H1 (cell line): ENCODE measurements around the gene CAP1. TPM values are rescaled to one million over a fixed set of nuclear protein-coding genes. Genes with fewer than 3 reads are reported as not detected.

Source experiments
- CTCF ChIA-PET: fragments of 300-600 bp; sonication (Branson Sonifier 250); formaldehyde crosslinking; loops from one replicate; lab custom pipeline; 2021; ENCODE audit not compliant: partially characterized antibody; lab: Charles Lee
- POLR2A ChIA-PET: fragments of 300-600 bp; sonication (Branson Sonifier 250); formaldehyde crosslinking; loops from one replicate; lab custom pipeline; 2021; ENCODE audit warnings: inconsistent platforms; ENCODE audit not compliant: partially characterized antibody; lab: Charles Lee
- DNase-seq, 2 experiments: peaks; one replicate each; pipeline versions ENCODE4 v3.0.0 to v3.0.0-alpha.2; 2010 to 2022; ENCODE audit warnings: low spot score in 2 of 2, low read depth in 1 of 2, mixed read lengths in 1 of 2
- FAIRE-seq: peaks from 2 replicates; lab custom pipeline; 2011; peaks lifted over from hg19 to GRCh38; lab: Jason Lieb, UNC
- H2AFZ ChIP-seq: 2 replicates; pipeline ENCODE4 v1.8.1; 2012; ENCODE audit warnings: low read length, inconsistent platforms
- H2AK5ac ChIP-seq: 2 replicates; pipeline ENCODE4 v1.6.1; 2013; ENCODE audit warnings: low read depth, low read length
- H2BK120ac ChIP-seq: replicated peaks from 2 replicates; pipeline ENCODE3; 2013; ENCODE audit warnings: low read depth, low read length, inconsistent platforms
- H2BK12ac ChIP-seq: 2 replicates; pipeline ENCODE4 v1.6.1; 2013; ENCODE audit warnings: low read depth, low read length
- H2BK15ac ChIP-seq: 2 replicates; pipeline ENCODE4 v1.6.1; 2013; ENCODE audit warnings: low read length
- H2BK20ac ChIP-seq: 2 replicates; pipeline ENCODE4 v1.6.1; 2013; ENCODE audit warnings: low read length
- H2BK5ac ChIP-seq: 2 replicates; pipeline ENCODE4 v1.6.1; 2013; ENCODE audit warnings: low read depth, low read length
- H3K14ac ChIP-seq: 2 replicates; pipeline ENCODE4 v1.6.1; 2013; ENCODE audit warnings: inconsistent platforms; ENCODE audit not compliant: insufficient read length
- H3K18ac ChIP-seq: 2 replicates; pipeline ENCODE4 v1.6.1; 2013; ENCODE audit warnings: low read length; ENCODE audit errors: extremely low read depth
- H3K23ac ChIP-seq: 2 replicates; pipeline ENCODE4 v1.6.1; 2013; ENCODE audit warnings: inconsistent platforms; ENCODE audit not compliant: insufficient read length
- H3K23me2 ChIP-seq: 2 replicates; pipeline ENCODE4 v1.6.1; 2013; ENCODE audit warnings: low read depth, low read length
- H3K27ac ChIP-seq: 2 replicates; pipeline ENCODE4 v1.6.1; 2011; ENCODE audit warnings: low read depth, low read length, inconsistent platforms
- H3K27me3 ChIP-seq, 4 experiments: replicated peaks in 1 of 4; 1 replicate in 1 of 4; 2 replicates in 3 of 4; pipeline versions ENCODE4 v1.6.1 to v1.8.1; 2011 to 2013; ENCODE audit warnings: low read length in 3 of 4, mild to moderate bottlenecking in 3 of 4, inconsistent platforms in 2 of 4, mixed read lengths in 2 of 4, moderate library complexity in 1 of 4; ENCODE audit not compliant: control insufficient read depth in 3 of 4, insufficient read depth in 3 of 4; ENCODE audit errors: extremely low read depth in 1 of 4
- H3K36me3 ChIP-seq, 4 experiments: 2 replicates each; pipeline versions ENCODE4 v1.6.1 to v1.8.1; 2011 to 2013; ENCODE audit warnings: mild to moderate bottlenecking in 4 of 4, low read length in 3 of 4, moderate library complexity in 2 of 4, control low read depth in 1 of 4, inconsistent platforms in 1 of 4; ENCODE audit not compliant: insufficient read depth in 4 of 4, control insufficient read depth in 2 of 4
- H3K4ac ChIP-seq: replicated peaks from 2 replicates; pipeline ENCODE3; 2013; ENCODE audit warnings: low read length, low read depth, mixed read lengths, inconsistent platforms; ENCODE audit not compliant: insufficient read length
- H3K4me1 ChIP-seq, 4 experiments: replicated peaks in 1 of 4; 1 replicate in 1 of 4; 2 replicates in 3 of 4; pipeline versions ENCODE4 v1.6.1 to v1.8.1; 2011 to 2013; ENCODE audit warnings: low read length in 3 of 4, inconsistent platforms in 2 of 4, mixed read lengths in 1 of 4; ENCODE audit not compliant: insufficient read depth in 4 of 4, control insufficient read depth in 3 of 4
- H3K4me2 ChIP-seq, 2 experiments: 2 replicates each; pipeline versions ENCODE4 v1.6.1 to v1.8.1; 2011 to 2013; ENCODE audit warnings: low read depth in 2 of 2, low read length in 2 of 2, control low read depth in 1 of 2, inconsistent platforms in 1 of 2, mild to moderate bottlenecking in 1 of 2; ENCODE audit not compliant: insufficient read depth in 1 of 2
- H3K4me3 ChIP-seq, 4 experiments: fragments of 200-600, 300-600 bp in 1 of 4; sonication (generic), shearing (Covaris generic), sonication (Bioruptor Twin) in 1 of 4; 2 replicates each; pipeline versions ENCODE4 v1.5.1 to v1.8.1; 2011 to 2016; ENCODE audit warnings: low read length in 4 of 4, low read depth in 3 of 4, control low read depth in 2 of 4, inconsistent platforms in 2 of 4, mild to moderate bottlenecking in 2 of 4, mixed read lengths in 1 of 4, moderate library complexity in 1 of 4; ENCODE audit not compliant: insufficient read depth in 2 of 4; ENCODE audit errors: extremely low read depth in 1 of 4
- H3K56ac ChIP-seq: replicated peaks from 2 replicates; pipeline ENCODE3; 2013; ENCODE audit warnings: low read depth, mild to moderate bottlenecking, mixed read lengths, low read length, inconsistent platforms; ENCODE audit not compliant: insufficient read length
- H3K79me1 ChIP-seq: 2 replicates; pipeline ENCODE4 v1.6.1; 2013; ENCODE audit warnings: low read depth, low read length, control low read depth
- H3K79me2 ChIP-seq, 2 experiments: 2 replicates each; pipeline versions ENCODE4 v1.6.1 to v1.8.1; 2012 to 2013; ENCODE audit warnings: low read length in 2 of 2, mild to moderate bottlenecking in 2 of 2, inconsistent platforms in 1 of 2; ENCODE audit not compliant: insufficient read depth in 2 of 2, control insufficient read depth in 1 of 2
- H3K9ac ChIP-seq, 4 experiments: replicated peaks in 1 of 4; 1 replicate in 1 of 4; 2 replicates in 3 of 4; pipeline versions ENCODE4 v1.6.1 to v1.8.1; 2011 to 2013; ENCODE audit warnings: low read depth in 3 of 4, low read length in 3 of 4, control low read depth in 2 of 4, mild to moderate bottlenecking in 2 of 4, moderate library complexity in 2 of 4, inconsistent platforms in 1 of 4; ENCODE audit errors: extremely low read depth in 1 of 4
- H3K9me3 ChIP-seq, 2 experiments: 2 replicates each; pipeline versions ENCODE4 v1.6.1 to v1.8.1; 2012 to 2013; ENCODE audit warnings: mild to moderate bottlenecking in 2 of 2, moderate library complexity in 2 of 2, control low read depth in 1 of 2, inconsistent platforms in 1 of 2, low read depth in 1 of 2, low read length in 1 of 2, mixed read lengths in 1 of 2; ENCODE audit not compliant: insufficient read depth in 2 of 2
- H4K20me1 ChIP-seq, 2 experiments: replicated peaks in 1 of 2; 2 replicates each; pipeline versions ENCODE3 to v1.8.1; 2011 to 2013; ENCODE audit warnings: inconsistent platforms in 2 of 2, low read length in 2 of 2, mild to moderate bottlenecking in 1 of 2; ENCODE audit not compliant: insufficient read depth in 2 of 2, control insufficient read depth in 1 of 2
- H4K5ac ChIP-seq: 2 replicates; pipeline ENCODE4 v1.6.1; 2013; ENCODE audit warnings: low read length, low read depth, mixed read lengths, inconsistent platforms; ENCODE audit not compliant: insufficient read length
- H4K8ac ChIP-seq: 2 replicates; pipeline ENCODE4 v1.8.0; 2013; ENCODE audit warnings: mild to moderate bottlenecking, moderate library complexity, low read length, inconsistent platforms; ENCODE audit not compliant: insufficient read depth; ENCODE audit errors: extremely low read depth
- H4K91ac ChIP-seq: replicated peaks from 2 replicates; pipeline ENCODE3; 2013; ENCODE audit warnings: low read length, mixed read lengths, inconsistent platforms; ENCODE audit not compliant: insufficient read length
- CEBPB ChIP-seq: IDR thresholded peaks from 2 replicates; pipeline ENCODE4 v1.6.1; 2012; ENCODE audit warnings: low read depth, low read length
- CTBP2 ChIP-seq: IDR thresholded peaks from 2 replicates; pipeline ENCODE4 v1.7.0; 2011; ENCODE audit warnings: borderline replicate concordance, mild to moderate bottlenecking, moderate library complexity, mixed read lengths, low read length; ENCODE audit not compliant: insufficient read depth, insufficient read length
- E2F6 ChIP-seq: IDR thresholded peaks from 2 replicates; pipeline ENCODE4 v1.6.1; 2012; ENCODE audit warnings: inconsistent platforms
- EGR1 ChIP-seq: IDR thresholded peaks from 2 replicates; pipeline ENCODE4 v1.6.1; 2011; ENCODE audit warnings: low read depth, low read length, borderline replicate concordance
- POU5F1 ChIP-seq: IDR thresholded peaks from 2 replicates; pipeline ENCODE4 v1.6.1; 2011; ENCODE audit warnings: low read depth, mild to moderate bottlenecking, low read length, moderate library complexity
- SAP30 ChIP-seq: fragments of 300-600 bp; sonication (generic); IDR thresholded peaks from 2 replicates; pipeline ENCODE4 v1.7.1; 2012; ENCODE audit warnings: low read length, moderate library complexity, mild to moderate bottlenecking, inconsistent platforms; ENCODE audit not compliant: insufficient read depth, insufficient replicate concordance
- SP1 ChIP-seq: IDR thresholded peaks from 2 replicates; pipeline ENCODE4 v1.6.1; 2011; ENCODE audit warnings: low read depth, low read length
- SUZ12 ChIP-seq: fragments of 200-600 bp; sonication (generic); IDR thresholded peaks from 2 replicates; pipeline ENCODE4 v1.6.1; 2012; ENCODE audit warnings: mild to moderate bottlenecking, inconsistent platforms, low read length, moderate library complexity, mixed read lengths
- TBP ChIP-seq: IDR thresholded peaks from 2 replicates; pipeline ENCODE4 v1.6.1; 2011; ENCODE audit warnings: low read depth, low read length, improper control_type of control experiment
- USF2 ChIP-seq: IDR thresholded peaks from 2 replicates; pipeline ENCODE4 v1.6.1; 2011; ENCODE audit warnings: low read length, improper control_type of control experiment
- ZNF274 ChIP-seq: IDR thresholded peaks from 2 replicates; pipeline ENCODE4 v1.7.0; 2012; ENCODE audit warnings: low read length, borderline replicate concordance; ENCODE audit errors: extremely low read depth
- WGBS, 2 experiments: shearing (Covaris generic) in 1 of 2; methylation state at CpG; one replicate each; pipeline versions ENCODE4 v1.1.6 to v1.1.7; 2013 to 2015; ENCODE audit warnings: low lambda C conversion rate in 2 of 2, mixed read lengths in 2 of 2, inconsistent platforms in 1 of 2, low coverage in 1 of 2, missing lambda C conversion rate in 1 of 2; ENCODE audit not compliant: insufficient replicate concordance in 2 of 2, insufficient coverage in 1 of 2, insufficient read length in 1 of 2; ENCODE audit errors: extremely low coverage in 1 of 2, missing lambda C conversion rate in 1 of 2; 5-methylcytosine and 5-hydroxymethylcytosine counted together
- polyA plus RNA-seq, 7 experiments: library from polyadenylated mRNA; depleted of rRNA in 3 of 7; stranded (reverse) in 5 of 7; unstranded in 2 of 7; fragments of >200 nt in 5 of 7; fragments of 200-250 nt in 2 of 7; gene quantifications; 1 replicate in 5 of 7; 2 replicates in 1 of 7; 4 replicates in 1 of 7; pipeline versions ENCODE4 v1.2.1 to v1.2.3, GENCODE V29; 2011 to 2013; ENCODE audit warnings: missing spikeins in 2 of 7, mixed read lengths in 2 of 7
- total RNA-seq: library from RNA; stranded (reverse); fragmentation: NEBNext Ultra II Directional; extraction: Animal tissue kit (Norgen Biotek cat#: 25700); gene quantifications from 2 replicates; pipeline ENCODE4 v1.2.1, GENCODE V29; 2021

Gene CAP1
- total and polyA plus RNA-seq, 2 of the 8 experiments (the other 6 are each of a cell fraction or from before 2014, with no cell fraction given): 140 to 295 TPM

GRCh38 chr1:40030528-40031135, 9.9 kb upstream of the CAP1 start:
- H3K4me2 ChIP-seq: no peak overlapping the region
- H3K9ac ChIP-seq: no peak overlapping the region
- H4K5ac ChIP-seq: no peak overlapping the region
- no peak overlapping the region for H2BK5ac ChIP-seq
- H3K9me3 ChIP-seq: no peaks in the 10 kb centered on the region
- H3K4me3 ChIP-seq: no peak overlapping the region
- ChIA-PET POLR2A (interaction anchor here (2.3 kb wide), 1 partner anchor 9 kb away, joined by 8 read pairs; no protein-coding TSS in a partner anchor), CTCF (interaction anchor here (0.8 to 9.1 kb wide), 14 partner anchors 10 to 563 kb away, joined by 3 to 134 read pairs (median 4); no protein-coding TSS in a partner anchor)
- no peaks in the 10 kb centered on the region for H4K20me1 ChIP-seq
- no peak overlapping the region for H3K23ac ChIP-seq
- DNase-seq (no peak), FAIRE-seq (no peak)
- H3K4ac ChIP-seq: no peak overlapping the region
- no peaks in the 10 kb centered on the region for H3K4me1 ChIP-seq
- no peak overlapping the region for H3K18ac ChIP-seq
- H2AFZ ChIP-seq: no peak overlapping the region
- H3K79me2 ChIP-seq: no peaks in the 10 kb centered on the region
- no peak overlapping the region for H2BK12ac ChIP-seq
- no peak overlapping the region for H2BK120ac ChIP-seq
- WGBS, 2 experiments: 93% methylated on average over 3 of the region's 3 CpGs; no CpG with 5 or more reads in 1 of the 2 experiments
- no peaks in the 10 kb centered on the region for H3K36me3 ChIP-seq
- no peak overlapping the region for H4K91ac ChIP-seq
- no peak overlapping the region for H2AK5ac ChIP-seq
- no peak overlapping the region for H2BK15ac ChIP-seq
- no peak overlapping the region for H3K14ac ChIP-seq
- H3K27ac ChIP-seq: no peak overlapping the region
- H3K56ac ChIP-seq: no peak overlapping the region
- H4K8ac ChIP-seq: no peak overlapping the region
- H3K27me3 ChIP-seq: peaks cover 0 to 2% (median 0%) of the 10 kb centered on the region in 4 experiments; a peak in 1 of 7 replicates
- no peaks in the 10 kb centered on the region for H3K79me1 ChIP-seq
- H3K23me2 ChIP-seq: peaks cover 2% of the 10 kb centered on the region; the same call in 1 of the 2 replicates
- no peak overlapping the region for H2BK20ac ChIP-seq
- TF ChIP-seq SP1 (no peak), CTBP2 (no peak), EGR1 (no peak), TBP (no peak), POU5F1 (no peak), SAP30 (no peak), CEBPB (no peak), ZNF274 (no peak), E2F6 (no peak), SUZ12 (no peak), USF2 (no peak)
